ENCODE data around the gene HOXB2.

HOXB2 gene

DNA sequence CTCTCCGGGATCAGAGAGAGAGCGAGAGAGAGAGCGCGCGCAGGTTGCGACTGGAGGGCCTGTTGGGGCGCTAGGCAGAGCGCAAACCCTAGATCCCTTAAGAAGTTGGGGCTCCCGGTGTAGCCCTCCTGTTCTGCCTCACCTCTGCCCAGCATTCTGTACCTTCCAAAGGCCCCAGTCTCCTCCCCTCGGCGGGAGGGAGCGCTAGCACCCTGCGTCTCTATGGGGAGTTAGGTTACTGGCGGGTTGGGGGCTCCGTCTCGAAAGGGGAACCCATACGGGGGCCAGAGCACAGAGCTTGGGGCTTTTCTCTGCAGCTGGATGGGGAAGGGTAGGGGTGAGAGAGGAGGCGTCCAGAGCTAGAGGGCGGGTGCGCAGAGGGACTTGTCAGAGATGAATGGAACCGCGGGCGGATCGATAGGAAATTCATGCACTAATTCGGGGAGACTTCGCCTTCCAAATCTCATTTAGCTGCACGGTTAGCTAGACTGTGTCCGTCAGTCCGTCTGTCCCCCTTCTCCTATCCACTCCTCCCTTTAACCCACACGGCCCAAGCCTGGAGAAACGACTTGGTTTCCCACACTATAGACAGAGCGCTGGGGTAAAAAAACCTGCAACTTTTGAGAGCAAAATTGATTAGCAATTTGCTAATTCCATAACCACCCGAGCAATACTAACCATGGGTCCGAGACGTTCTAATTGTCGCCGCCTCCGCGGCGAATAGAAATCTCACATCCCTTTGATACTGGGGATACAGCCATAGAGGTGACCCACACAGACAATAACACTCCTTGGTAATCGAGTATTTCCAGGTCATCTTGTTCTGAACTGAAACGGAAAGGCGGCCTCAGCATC, 33.9 kb upstream of the HOXB2 start:
- DNase-seq = no peak

DNA sequence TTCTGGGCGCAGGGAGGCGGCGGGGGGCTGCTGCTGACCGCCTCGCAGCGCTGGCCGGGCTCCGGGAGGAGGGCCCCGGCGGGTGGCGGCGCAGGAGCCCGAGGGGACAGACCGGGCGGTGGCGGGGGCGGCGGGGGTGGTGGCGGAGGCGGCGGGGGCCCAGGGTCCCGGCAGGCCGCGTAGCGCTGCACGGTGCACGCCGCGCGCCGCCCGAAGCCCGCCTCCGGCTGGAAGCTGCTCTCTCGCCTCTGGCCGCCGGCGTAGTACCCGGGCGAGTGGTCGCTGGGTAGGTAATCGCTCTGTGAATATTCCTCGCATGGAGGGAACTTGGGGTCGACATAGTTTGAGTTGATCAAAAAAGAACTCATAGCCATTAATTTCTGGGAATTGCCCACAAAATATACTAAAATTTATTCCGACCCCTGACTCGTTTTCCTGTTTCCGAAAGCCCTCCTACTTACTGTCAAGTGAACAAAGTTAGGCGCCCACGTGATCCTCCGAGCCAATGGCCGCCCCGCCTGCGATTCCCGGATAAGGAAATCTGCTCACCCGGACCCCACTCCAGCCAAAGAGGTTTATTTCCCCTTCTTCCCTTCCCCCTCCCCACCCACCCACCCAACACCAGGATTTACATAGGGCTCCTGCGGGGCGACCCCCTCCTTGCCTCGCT, 33.2 kb upstream of the HOXB2 start, which contains the start of gene HOXB4:
Gene HOXB4, minus strand, starts transcription at position 405 of the 670 bp plus-strand sequence. Its CDS starts 31 bp downstream, at position 374.
- DNase-seq = peak; percentile 66

DNA sequence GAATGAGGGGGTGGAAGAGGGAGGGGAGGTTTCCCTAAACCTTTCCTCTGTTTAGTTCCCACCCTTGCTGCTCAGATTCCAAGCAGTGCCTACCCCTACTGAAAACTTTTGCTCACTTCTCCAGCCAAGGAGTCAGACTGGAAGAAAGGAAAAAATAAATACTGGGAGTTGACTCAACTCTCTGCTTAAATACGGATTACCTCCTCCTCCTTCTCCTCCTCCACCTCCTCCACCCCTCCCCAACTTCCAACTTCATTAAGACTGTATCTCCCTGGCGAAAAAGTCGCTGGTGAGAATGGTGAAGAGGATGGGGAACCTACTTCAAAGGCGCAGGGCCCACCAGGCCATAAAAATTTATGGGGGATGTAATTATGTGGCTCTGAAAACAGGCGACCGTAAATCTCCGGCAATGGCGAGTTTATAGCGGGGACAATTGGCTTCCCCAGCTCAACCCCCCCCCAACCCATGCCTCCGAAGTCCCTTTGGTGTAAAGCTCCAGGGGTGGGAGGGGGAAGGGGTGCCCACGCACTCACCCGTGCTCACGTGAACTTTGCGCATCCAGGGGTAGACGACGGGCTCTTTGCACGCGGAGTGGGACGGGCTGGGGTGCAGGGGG, 32.5 kb upstream of the HOXB2 start:
- no peak for DNase-seq

DNA sequence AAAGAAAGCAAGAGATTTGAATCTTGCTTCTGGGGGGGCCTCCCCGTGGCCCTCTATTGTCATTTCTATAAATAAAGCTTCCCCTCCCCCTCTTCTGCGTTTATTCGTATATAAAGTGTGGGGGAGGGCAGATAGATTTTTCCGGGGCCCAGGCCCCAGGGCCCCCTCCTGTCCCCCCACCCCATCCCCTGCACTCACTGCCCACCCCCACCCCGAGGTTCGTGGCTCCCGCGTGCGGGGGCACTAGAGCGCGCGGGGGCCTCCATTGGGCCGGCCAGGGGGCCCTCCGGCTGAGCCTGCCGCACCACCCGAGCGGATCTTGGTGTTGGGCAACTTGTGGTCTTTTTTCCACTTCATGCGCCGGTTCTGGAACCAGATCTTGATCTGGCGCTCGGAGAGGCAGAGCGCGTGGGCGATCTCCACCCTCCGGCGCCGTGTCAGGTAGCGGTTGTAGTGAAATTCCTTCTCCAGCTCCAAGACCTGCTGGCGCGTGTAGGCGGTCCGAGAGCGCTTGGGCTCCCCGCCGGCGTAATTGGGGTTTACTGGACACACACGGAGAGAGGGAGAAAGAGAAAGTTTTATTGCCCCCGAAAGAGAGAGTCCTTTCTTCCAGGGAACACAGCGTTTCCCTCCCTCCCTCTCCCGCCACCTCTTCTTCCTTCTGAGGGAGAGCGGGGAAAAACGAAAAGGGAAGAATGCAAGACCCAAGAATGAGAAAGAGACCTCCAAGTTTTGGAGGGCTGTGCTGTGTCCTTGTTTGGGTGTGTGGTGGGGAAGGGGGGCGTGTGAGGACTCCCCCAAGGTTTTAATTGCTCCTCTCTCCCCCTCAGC, 31.8 kb upstream of the HOXB2 start:
- no peak for DNase-seq

DNA sequence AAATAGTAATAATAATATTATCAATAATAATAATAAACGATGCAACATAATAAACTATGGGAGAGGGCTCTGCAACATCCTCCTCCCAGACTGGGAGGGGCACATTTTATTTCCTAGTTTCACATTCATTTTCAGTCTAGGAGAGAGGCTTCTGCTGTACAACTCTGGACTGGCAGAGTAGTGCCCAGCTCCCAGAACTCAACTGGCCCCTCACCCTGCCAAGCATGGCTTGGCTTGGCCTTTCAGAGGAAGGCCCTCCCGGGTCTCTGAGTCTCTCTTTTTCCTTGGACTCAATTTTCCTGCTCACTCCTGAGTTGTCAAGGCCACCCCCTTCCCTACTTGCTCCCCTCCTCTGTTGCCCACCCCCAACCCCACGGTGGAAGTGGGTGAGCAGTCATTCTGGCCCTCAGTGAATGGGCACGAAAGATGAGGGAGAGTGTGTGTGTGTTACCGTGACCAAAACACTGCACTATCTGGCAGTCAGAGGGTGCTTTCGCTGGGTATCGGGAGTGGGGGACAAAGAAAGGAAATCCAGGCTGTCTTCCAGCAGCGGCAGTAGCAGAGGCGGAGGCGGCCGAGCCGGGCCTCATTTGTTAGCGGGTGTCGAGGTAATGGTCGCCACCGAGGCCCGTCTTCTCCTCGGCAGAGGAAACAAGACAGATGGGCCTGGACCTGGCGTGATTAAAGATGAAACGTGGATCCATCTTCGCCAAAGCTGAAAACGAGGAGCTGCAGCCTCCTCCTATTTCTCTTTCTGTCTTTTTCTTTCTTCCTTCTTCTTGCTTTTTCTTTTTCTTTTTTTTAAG, 31.0 kb upstream of the HOXB2 start:
- DNase-seq = no peak

DNA sequence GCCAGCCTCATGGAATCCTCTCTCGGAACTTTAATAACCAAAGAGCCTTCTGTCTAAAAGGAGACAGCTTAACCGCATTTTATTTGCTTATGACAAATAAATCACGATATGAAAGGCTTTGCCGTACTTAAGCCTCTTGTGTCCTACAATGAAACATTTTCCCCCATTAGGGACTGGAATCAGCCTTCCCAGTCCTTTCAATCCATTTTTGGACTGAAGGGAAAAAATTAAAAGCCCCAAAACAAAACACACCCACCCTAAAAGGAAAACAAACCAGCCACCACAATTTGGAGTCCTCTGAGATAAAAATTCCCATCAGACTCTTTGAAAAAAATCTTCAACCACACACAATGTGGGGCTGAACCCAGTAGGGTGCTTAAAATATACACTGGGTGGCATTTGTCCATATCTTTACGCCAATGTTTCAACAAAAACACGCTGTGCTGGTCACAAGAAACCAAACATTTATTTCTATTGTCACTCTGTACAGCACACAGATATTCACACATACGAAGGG, 30.2 kb upstream of the HOXB2 start:
- no peak for DNase-seq

DNA sequence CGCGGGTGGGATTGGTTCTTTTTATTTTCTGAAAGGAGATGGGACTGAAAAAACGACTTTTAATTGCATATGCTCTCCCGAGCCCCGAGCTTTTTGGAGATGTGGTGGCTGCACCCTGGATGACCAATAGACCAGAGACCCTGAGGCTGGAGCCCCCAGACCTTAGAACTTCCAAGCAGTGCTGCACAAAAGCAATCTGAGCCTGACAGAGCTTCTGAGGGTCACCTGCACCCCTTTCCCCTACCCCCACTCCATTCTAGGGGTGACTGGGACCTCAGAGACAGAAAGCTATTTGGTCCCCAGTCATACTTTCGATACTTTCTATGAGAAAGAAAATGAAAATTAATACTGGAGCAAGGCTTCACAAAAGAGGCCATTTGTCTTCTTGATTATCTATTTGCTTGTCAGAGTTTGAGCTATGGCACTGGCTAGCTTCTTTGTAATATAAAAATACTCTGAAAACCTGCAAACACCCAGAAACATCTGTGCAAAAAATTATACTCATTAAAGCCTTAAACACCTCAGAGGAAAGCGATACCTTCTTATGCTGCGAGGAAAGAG, 29.7 kb upstream of the HOXB2 start:
- DNase-seq = no peak

DNA sequence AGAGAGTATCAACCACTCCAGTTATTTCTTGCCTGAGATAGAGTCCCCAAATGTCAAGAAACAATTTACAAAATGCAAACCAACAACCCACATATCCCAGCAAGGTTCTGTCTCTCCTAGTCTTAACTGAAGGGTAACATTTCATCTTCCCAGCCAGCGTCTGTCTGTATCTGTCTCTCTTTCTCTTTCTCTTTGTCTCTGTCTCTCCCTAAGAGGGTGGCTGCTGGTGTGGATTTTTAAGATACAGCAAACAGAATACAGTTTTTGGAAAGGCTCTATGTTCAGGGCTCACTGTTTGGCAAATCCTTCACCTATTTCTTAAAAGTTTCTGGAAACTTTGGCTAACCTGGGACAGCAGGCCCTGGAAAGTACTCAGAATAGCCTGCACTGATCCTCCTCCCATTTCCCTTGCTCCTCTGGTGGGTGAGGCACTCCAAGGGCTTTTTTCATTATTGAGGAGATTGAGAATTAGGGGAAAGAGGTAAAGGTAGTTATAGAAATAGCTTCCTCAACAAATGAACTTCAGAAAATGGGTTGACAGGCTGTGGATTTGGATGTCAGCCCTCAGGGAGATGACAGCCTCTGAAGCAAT, 27.0 kb upstream of the HOXB2 start:
- DNase-seq = no peak

DNA sequence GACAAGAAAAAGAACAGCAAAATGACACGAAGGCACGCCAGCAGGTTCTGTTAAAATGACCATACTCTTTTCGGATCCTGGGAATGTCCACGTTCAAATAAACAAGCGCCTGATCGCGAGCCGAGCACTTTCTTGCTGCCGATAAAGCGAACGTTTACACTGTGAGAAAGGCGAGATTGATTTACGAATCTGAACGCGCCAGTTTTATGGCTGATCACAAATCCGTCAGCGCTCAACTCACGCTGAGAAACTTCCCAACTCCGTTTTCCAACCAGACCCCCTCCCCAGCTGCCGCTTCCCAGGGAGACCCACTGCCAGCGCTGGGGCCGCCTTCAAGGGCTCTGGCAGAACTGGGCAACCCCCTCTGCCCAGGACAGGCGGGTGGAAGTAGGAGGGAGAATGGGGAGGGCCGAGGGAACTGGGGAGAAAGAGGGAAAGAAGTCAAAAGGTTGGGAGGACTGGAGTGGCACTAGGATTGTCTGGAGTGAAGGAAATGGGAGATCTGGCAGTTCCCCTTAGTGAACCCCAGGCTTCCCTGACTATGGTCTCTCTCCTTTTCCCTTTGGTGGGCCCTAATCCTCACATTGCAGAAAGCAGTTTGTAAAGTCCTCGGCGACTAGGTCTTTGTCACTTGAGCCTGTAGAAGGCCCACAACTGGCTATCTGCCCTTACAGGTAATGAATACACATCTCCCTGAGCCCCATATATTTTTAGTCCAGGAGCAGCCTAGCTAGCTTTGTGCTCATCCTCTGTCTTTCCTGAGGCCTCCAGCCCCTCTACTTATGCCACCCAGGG, 26.3 kb upstream of the HOXB2 start:
- no peak for DNase-seq

DNA sequence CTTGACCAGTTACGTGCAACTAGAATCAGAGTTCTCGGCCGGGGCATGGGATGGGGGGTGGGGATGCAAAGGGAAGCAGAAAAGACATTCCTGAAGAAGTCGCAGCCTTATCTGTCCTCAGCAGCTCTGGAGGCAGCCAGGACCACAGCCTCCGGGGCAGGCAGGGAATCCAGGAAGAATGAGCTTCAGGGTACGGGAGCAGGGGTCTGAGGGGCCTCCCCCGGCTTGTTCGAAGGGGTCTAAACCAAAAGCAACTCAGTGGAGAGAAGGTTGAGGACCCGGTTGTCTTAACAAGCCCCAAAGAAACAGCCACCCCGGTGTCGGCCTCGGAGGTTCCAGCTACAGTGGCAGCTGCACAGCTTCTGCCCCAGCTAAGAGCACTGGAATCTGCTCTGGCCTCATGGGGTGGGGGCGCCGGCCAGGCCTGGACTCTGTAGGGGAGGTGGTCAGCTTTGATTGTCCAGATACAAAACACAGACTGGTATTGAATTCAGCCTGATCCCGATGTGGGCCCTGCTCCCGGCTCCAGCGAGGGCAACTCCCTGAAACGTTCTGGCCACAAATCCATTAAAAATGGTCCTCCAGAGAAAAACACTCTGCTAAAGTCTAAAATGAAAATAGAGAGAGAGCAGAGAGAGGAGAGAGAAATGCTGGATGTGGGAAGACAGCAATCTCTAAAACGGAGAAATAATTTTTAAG, 25.6 kb upstream of the HOXB2 start:
- no peak for DNase-seq

DNA sequence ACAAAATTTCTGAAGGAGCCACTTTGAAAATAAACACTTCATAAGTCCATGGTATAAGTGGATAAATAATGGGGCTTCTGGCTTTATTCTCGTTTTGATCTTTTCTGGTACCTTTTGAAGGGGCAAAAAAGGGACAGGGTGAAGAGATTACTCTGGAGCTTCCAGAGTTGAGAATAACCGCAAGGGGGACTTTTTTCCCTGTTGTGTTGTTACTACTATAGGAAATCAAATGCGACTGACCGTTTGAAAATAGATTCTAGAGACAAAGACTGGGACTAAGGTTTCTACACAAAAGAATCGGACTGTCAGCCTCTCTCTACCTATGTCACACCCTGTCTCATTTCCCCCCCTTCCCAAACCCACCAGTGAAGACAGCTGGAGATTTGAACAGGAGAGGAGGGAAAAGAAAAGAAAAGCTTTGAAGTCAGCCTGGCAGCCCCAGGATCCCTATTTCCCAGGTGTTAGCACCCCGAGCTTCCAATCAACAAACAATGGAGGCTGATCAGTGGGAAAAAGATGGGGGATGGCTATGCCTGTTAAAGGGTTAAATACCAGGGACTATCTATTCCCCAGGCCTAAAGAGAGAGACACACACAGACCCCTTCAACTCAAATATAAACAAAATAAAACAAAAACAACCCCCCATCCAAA, 24.9 kb upstream of the HOXB2 start:
- no peak for DNase-seq

DNA sequence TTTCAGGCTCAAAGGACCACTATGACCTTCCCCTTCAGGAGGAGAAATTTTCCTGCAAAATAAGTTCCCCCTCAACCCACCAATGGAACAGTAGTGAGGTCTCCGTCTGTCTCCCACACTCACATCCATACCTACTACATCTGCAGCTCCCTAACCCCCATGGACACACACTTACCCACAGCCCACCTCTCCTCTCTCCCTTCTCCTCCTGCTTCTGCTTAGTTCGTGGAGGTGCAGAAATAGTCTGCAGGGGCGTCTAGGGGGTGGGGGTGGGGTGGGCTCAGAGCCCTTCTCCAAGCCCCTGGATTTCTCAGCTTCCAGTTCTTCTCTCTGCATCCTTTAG, 24.3 kb upstream of the HOXB2 start:
- DNase-seq = no peak

DNA sequence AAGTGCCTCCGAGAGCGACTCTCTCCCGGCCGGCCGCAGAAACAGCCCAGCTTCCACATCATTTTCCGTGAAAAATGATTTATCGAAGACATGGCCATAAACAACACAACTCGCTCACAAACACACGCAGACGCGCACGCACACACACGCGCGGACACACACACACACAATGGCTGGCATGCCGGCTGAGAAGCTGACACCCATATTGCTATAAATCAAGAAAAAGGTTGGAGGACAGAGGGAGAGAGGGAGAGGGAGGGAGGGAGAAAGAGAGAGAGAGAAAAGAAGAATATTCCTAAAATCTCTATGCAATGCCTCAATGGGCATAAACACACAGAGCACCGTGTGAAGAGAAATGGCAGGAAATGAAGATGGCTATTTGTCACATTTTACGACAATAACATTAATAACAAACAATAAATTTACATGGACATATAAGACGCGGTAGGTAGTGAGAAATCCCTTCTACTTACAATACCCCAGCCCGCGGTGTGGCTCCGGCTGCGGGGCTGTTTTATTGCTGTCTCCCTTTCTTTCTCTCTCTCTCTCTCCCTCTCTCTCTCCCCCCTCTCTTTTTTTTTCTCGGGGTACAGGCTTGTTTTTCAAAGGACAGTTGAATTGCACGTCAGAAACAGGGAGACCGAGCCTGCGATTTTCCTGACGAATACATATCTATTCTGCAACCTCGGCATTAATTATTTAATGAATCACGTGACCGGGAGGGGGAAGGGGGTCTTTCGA, 23.8 kb upstream of the HOXB2 start:
- no peak for DNase-seq

DNA sequence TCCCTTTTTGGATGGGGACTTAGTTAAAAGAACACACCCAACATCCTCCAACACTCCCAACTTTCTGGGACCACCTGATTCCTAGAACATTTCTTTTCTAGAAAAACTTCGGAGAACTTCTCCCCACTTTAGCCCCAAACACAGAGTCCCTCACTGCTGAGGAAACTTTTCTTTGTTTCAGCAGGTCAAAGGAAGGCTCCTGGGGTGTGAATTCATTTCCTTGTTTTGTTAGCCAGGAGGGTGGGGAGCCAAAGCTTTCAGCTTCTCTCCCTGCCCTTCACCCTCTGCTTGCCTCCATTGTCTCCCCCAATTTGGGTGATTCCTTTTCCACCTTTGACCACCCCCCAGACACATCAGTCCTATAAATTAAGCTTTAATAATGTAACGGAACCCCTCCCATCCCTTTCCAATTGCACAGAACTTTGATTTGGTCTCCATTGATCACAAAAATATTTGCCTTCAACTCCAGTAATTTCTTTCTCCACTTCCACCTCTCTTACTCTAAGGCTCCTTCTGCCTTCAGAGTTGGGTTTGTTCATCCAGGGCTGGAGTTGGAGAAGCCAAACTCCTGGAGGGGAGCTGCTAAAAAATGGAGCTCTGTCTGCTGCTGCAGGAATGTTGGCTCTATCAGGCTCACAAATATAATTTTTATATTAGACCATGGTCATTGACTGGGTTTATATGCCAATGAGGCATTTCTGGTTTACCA, 22.9 kb upstream of the HOXB2 start:
- DNase-seq = no peak

DNA sequence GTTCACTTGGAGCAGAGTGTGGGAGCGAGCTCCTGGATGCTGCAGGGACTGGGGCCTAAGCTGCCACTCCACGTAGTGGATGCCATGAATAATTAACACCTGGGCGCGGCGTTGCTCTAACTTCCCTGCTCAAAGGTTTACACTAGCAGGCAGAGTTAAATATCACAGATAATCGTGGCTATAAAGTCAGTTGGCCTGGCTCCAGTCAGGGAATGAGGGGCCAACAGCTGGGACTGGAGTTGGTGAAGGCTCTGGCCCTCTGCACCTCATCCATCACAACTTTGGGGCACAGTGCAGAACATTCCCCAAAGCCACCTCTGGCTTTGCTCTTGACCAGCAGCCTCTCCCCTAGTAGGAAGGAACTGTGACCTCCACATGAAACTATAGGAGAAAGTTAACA, 22.3 kb upstream of the HOXB2 start:
- DNase-seq = no peak

DNA sequence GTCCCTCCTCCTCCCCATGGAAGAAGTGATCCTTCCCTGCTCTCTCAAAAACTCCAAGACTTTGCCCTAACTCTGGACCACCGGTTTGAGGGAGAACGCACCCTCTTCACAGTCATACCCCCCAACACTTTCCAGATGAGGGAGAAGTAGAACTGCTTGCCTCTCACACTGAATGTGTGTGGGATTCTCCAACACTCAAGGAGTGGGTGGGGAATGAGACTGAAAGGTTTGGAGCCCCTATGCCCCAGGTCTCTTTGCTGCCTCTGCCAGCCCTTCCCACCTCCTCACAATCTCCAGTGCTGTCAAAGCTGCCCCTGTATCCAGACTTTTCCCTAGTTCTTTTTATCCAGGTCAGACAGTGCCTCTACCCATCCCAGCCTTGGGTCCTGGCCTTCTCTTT, 21.8 kb upstream of the HOXB2 start:
- DNase-seq = no peak

DNA sequence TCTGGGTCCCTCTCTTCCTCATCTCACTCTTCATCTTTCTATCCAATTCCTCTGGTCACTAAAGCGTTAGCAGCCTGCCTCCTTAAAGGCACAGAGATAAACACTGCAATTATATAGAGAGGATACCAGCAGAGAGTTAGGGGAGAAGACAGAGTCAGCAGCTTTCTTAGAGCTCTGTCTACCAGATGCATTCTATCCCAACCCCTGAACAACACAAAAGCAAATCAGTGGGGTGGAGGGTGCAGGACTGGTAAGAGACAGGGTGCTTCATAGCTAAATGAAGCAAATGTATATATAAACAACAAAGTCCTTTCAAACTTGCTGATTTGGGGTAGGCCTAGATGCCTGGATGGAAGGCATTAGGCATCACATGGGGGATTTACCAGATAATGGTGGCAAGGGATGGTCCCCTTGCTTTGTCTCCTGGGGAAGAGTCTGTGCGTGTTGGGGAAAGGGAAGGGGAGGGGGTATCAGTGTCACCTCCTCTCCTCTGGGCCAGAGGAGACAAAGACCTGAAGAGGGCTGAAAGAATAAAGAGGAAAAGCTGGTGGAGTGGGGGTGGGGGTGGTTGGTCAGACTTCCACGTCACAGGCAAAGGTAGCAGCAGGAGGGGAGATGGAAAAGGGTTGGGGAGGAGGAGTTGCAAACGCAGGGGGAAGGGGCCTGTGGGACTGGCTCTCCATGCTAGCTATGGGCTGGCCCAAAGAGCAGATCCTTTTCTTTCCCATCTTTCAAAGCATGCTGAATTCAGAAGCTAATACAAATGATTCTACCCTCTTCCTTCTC, 21.2 kb upstream of the HOXB2 start:
- no peak for DNase-seq
